DMS79 (cell line): ENCODE results near the gene EDRF1.
A peak's percentile ranks its signal among the peaks of the same experiment; 100 is the strongest.

ENCODE experiments used
- DNase-seq: peaks from one replicate; lab custom pipeline; 2025; lab: John Stamatoyannopoulos, UW

The EDRF1 gene

DNA sequence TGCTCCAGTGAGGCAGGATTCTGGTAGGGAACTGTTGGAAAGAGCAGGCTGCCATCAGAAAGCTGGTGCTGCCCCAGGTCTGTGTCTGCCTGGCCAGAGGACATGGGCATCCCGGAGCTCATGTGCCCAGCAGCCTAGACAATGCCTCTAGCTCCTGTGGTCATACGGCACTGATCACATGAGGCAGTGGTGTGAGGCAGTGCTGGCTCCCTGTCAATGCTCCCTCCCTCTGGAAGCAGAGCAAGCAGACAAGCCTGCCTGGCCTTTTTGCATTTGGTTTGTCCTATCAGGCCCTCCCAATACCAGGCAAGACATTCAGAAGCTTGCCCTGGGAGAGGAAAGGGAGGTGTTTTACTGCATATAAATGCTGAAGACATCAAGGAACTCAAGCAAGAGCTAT is 75.6 kb downstream of the EDRF1 start:
- DNase-seq = no peak

DNA sequence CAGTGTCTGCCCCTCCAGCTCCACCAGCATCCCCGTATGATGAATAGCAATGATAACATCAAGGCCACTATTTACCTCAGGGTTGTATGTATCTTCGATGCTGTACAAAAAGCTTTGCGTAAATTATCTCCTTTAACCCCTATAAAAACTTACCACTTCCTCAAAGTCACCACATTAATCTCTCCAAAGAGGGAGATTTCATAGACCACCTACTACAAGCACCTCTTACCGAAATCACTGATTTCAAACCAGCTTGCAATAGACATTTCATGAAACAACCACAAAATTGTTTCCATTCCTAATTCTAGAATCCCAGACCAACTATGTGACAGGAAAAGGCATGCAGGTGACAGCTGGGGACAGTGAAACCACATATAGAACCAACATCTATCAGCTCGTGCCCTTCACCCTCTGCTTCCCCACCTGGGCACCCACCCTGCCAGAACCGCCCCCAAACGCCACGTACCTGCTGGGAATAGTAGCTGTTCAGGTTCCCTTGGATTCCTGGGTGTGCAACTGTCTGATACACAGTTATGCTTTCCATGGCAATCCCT is 76.2 kb downstream of the EDRF1 start:
- DNase-seq = no peak

DNA sequence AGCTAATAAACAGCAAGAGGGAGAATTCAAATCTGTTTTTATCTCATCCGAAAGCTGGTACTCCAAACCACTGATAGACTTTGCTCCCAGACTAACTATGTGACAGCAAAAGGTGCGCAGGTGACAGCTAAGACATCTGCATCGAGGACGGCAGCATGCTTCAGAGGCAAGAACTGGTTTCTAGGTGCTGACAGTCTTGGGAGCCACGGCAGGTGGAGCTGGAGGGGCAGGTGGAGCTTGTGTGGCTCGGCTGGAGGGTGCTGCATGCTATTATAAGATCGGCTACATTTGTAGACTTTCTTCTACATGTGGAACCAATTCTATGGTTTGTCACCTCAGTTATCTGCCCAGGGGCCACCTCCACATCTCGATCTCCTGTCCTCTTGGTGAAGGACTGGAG is 77.9 kb downstream of the EDRF1 start:
- DNase-seq = no peak

DNA sequence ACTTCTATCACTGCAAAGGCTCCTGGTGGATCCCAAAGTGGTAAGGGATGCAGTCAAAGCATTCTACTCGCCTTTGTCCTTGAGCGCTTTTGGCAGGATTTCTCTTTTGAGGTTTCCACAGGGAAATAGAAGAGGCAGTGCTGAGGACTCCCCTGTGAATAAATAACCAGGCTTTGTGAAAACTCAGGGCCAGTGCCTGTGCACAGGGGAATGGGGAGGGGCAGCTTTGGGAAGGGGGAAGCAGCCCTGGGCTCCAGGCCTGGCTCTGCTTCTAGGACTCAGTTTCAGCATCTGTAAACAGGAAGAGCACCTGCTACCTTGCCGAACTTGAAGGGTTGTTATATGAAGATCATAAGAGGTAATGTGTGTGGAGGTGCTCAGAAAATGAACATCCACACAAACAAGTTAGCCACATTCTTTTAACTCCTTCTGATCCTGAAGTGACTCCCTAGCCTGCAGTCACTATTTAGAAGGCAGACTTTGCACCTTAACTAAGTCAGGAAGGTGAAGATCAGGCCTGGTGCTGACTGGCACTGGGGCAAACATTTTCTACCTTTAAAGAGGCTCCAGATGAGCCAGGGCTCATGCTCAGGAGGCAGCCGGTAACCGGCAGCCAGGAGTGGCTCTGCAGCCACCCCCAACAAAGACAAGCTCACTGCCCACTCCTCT is 78.6 kb downstream of the EDRF1 start:
- DNase-seq = no peak

DNA sequence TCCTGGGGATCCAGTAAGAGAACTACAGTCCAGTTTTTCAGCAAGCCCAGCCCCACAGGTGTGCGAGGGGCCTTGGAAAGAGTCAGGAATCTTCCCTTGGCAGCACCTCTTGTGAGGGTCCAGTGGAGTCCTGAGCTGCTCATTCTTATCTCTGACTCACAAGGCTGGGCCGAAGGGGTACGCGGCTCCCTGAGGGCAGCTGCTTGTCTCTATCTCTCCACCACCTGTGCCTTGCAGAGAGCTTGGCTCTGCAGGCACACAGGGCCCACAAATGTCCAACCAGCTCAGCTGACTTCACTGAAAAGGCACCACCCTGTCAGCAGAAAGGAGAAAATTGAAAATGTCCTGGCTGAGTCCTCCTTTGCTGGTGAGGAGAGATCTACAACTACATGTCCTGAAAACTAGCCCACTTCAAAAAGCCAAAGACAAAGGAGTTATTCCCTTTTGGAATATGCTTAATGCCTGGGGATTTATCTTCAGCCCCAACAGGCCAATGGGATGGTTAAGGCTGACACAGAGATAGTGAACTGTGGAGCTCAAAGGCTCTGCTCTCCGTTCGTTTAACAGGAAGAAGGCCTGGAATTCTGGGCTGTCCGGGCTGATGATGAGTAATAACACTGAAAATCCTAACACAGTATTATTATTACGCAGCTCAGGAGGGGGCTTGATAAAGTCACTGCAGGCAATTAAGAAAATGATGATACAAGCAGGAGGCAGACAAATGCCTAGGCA is 80.1 kb downstream of the EDRF1 start:
- DNase-seq = no peak

DNA sequence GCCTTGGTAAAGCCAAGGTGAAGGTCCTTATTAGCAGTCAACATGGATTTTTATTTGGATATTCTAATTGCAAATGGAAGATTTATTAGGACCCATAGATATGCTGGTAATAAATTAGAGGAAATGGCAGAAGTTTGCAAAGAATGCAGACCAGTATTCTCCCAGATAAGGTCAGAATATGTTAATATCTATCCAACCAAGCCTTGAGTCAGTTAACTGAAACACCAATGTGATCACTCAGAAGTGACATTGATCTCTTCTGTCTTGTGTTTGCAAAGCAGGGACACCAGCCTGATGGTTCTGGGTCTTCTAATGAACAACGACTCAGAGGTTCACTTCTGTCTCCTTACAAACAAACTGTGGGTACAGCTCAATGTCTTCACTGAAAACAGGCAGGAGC is 82.1 kb downstream of the EDRF1 start:
- DNase-seq = no peak

DNA sequence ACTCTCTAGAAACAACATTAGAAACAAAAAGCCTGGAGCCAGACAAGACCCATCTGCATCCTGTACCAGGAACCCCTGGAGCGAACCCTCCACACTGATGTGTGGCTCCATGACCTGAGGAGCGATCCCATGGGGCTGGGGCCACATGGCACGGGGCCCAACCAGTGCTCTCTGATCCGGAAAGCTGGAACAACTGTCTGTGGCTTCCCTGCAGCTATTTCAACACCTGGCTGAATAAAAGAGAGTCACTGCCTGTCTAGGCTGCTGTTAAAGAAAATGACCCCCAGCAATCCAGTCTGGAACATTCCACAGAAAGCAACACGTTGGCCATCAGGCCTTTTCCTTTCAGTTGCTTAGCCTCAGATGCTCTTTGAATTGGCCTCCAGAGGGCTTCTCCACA is 82.6 kb downstream of the EDRF1 start:
- peak; percentile 15 for DNase-seq

DNA sequence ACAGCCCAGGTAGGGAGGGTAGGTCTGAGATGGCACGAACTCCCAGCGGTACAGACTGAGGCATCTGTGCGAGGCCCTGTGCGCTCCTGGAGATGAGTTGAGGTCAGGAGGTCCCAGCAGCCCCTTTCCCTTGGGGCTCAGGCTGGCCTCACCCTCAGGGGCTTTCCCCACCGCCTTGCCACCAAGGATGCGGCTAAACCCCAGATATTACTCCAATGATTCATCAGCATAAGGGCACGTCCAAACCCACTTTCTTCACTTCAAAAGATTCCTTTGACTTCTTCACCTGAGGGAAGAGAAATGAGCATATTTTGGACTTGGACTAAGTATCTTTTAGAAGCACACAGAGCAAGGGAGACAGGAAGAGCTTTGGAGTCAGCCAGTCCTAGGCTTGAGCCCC is 83.2 kb downstream of the EDRF1 start:
- DNase-seq = no peak

DNA sequence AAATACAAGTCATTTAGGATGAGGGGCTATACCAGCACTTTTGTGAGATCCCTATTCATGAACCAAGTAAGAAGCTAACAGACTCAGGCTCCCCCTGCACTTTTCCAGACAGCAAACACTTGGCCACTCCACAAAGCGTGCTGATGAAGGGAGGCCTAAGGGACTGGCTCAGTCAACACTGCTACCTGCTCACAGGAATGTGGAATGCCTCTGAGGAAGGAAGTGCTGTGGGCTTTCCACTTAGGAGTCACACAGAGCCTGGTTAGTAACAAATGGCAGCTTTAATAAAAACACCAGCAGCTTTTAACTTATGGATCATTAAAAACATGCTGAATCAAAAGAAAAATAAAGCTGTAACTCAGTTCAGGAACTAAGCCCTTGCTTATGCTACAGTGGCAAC is 88.5 kb downstream of the EDRF1 start:
- DNase-seq = no peak

DNA sequence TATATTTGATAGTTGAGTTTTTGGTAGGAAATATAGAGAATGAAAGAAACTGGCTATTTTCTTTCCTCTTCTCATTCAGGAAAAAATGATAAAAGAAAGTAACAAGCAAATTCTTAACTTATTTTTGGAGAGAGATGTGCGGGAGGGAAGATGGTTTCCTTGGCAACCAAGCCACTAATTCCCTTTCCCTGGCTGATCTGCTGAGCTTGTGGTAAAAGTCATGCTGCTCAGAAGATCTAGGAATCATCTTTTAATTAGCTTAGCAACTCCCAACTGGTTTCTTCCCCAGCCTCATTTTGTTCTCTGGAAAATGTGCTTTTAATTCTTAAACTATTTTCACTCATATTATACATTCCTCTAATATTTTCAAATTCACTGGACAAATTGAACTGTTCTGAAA is 91.7 kb downstream of the EDRF1 start:
- no peak for DNase-seq

DNA sequence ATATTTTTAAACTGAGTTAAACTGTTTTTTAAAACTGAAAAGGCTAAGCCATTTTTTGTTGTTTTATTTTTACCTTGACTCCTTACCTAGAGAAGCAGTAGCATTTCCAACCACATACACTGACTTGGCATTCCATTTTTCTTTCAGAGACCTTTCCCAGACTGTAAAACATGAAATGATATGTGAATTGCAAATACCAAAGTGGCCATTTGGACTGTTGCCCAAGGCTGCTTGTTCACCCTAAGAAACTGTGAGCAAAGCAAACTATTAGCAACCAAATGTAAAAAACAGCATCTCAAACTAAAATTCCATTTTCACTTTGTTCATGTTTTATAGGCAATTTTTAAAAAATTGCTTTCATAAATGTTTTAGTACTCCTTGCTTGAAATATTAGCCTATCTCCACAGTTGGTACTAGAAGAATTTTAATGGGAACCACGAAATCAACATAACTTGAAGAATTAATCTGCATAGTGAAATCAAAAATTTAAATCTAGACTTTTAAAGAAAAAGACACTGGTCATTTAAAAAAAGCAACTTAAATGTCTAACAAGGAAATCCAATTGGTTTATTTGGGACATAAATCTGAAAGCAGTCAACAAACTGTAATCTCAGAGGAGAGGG is 92.7 kb downstream of the EDRF1 start:
- peak; percentile 14 for DNase-seq
